Stimulated activated CD8-positive, alpha-beta memory T cell treated with anti-CD3 and anti-CD28 coated beads, Interleukin-15, amount 100 ng/mL, for 24 hours (primary cell): ENCODE results near the gene THOC1.

ENCODE experiments used
- DNase-seq: peaks from one replicate; pipeline ENCODE4 v3.0.0-alpha.2; 2020; ENCODE audit warnings: low read depth

Gene THOC1

GRCh38 chr18:213505-213904 is 54.3 kb downstream of the THOC1 start:
- no peak for DNase-seq

DNA sequence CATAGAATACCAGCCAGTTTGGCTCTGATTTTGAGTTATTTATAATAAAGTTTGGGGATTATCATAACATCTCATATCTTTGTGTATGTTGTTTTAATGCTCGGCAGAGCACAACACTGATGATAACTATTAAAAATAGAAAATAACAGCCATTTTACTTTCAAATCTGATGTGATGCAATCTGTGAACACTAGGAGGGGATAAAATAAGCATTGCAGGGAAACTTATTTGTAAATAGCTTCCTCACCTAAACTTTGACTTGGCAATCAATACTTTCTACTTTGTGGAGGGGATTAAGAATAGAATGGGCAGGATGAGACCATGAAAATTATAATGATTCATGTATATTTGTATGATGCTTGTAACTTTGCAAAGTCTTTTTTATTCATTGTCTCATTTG is 55.1 kb downstream of the THOC1 start:
- DNase-seq, result no peak

- no peak for DNase-seq
Observed at GRCh38 chr18:211582-211981, 56.3 kb downstream of the THOC1 start.

DNA sequence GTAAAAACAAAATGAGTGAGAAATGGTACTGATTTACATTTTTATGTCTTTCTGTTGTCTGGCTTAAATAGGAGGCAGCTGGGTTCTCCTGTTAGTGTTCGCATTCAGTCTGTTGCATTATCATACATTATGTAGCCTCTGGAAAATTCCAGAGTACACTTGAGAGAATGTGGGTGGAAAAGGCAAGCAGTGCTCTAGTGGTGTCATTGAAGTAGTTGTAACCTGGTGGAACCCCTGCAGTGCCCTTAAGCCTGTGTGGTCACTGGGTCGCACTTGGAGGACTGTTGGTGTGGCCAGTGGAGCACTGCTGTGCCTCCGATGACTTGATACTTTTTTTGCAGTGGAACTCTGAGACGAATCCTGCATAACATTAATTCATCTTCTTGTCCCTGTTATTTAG is 57.1 kb downstream of the THOC1 start:
- DNase-seq, result no peak

DNA sequence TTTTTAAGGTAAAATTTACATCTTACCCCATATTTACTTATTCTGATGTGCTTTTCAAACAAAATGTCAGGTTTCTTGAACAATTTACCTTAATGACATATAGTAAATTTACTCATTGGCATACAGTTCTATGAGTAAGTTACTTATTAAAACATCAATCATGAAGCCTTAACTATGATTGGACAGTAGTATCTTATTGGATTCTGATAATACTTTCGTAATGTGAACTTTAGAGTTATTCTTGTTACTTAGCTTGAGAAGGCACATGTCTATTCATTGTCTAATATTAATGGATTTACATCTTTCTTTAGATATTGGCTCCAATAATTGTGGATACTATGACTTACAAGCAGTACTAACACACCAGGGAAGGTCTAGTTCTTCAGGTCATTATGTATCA is 57.8 kb downstream of the THOC1 start:
- no peak for DNase-seq

- no peak for DNase-seq
Observed at GRCh38 chr18:199768-200167, 68.1 kb downstream of the THOC1 start.

DNA sequence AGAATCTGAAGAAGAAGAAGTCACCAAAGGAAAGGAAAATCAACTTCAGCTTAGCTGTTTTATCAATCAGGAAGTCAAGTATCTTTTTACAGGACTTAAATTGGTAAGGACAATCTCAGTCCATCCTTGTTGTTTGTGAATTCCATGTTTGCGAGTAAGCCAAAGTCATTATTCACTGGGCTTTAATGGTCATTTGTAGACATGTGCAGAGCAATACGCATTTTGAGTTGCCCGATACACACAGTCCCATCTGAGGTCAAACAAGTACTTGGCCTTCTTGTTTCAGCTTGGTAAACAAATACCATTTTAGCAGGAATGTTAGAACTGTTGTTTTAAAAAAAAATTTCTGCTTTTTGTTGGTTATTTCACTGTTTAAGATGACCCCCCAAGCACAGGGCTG is 68.6 kb downstream of the THOC1 start:
- DNase-seq, result no peak

DNA sequence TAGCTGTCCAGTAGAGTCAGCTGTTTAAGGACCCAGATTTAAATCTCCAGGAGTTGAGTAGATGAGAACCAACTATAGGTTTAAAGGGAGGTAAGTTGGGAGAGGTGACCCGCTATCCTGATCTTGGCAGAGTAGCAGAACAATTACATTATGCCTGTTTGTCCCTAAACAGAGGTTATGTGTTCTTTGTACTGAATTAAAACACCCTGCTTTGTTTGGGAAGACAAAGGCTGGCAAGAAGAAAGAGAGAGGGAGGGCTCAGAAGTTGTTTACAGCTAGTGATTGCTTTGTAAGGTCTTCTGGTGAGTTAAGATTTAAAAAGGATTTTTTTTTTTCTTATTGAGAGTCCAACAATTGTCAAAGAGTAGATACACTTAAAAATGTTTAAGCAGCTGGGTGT is 72.2 kb downstream of the THOC1 start:
- no peak for DNase-seq

GRCh38 chr18:192801-193200 is 75.0 kb downstream of the THOC1 start:
- no peak for DNase-seq

DNA sequence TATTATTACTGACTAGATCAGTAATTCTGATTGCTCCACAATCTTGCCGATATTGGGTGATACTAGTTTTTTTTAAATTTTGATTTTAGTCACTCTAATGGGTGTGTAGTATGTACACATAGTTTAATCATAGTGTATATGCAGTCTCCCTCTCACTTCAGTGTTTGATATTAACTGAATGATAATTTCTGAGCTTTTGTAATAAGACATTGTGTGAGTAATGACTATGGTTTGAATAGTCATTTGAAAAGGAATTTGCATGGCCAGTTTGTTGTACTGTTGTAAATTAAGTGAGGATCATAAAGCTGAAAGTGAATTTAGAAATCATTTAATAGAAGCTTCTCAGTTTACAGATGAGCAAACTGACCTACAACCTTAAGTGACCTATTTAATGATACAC is 76.1 kb downstream of the THOC1 start:
- no peak for DNase-seq

- DNase-seq, result no peak
Observed at GRCh38 chr18:189254-189653, 78.6 kb downstream of the THOC1 start.

DNA sequence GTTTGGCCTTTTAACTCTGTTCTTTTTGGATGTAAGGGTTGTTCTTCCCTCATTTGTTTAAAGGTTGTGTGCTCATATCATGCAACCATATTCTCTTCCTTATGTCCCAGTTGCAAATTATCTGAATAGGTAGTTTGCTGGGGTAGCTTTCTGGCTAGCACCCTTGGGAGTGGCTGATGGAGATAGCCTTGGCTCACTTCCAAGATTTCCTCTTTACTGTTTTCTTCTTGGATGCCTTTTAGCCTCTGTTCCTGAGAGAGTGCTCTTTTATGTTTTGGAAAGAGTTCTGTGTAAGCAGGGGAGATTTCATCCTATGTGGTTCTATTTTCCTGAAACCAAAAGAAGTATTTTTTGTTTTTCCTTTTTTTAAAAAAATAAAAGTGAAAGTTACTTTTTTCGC is 84.1 kb downstream of the THOC1 start:
- DNase-seq, result no peak

GRCh38 chr18:181711-182110 is 86.1 kb downstream of the THOC1 start:
- no peak for DNase-seq

DNA sequence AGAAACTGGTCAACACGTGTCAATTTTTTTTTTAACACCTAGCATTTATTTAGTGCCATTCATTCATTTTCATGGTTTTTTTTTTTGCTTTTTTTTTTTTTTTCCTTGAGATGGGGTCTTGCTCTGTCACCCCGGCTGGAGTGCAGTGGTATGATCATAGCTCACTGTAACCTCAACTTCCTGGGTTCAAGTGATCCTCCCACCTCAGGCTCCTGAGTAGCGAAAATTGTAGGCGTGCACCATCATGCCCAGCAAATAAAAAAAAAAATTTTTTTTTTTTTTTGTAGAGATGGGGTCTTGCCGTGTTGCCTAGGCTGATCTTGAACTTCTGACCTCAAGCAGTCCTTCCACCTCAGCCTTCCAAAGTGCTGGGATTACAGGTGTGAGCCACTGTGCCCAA is 88.3 kb downstream of the THOC1 start:
- DNase-seq, result no peak

DNA sequence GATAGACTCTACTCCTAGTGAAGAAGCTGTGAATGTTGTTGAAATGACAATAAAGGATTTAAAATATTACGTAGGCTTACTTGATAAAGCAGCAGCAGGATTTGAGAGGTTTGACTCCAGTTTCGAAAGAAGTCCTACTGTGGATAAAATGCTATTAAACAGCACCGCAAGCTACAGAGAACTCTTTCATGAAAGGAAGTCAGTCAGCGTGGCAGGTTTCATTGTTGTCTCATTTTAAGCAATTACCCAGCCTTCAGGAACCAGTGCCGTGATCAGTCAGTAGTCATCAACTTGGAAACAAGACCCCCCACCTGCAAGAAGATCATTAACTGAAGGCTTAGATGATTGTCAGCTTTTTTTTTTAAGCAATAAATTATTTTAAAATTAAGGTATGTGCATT is 95.5 kb downstream of the THOC1 start:
- DNase-seq, result no peak
